ENCODE measurements around the gene KCNQ1. TPM values are rescaled to one million over a fixed set of nuclear protein-coding genes. Genes with fewer than 3 reads are reported as not detected.

KCNQ1 gene
- total and polyA plus RNA-seq, 2 experiments from 2014 or later = not detected

DNA sequence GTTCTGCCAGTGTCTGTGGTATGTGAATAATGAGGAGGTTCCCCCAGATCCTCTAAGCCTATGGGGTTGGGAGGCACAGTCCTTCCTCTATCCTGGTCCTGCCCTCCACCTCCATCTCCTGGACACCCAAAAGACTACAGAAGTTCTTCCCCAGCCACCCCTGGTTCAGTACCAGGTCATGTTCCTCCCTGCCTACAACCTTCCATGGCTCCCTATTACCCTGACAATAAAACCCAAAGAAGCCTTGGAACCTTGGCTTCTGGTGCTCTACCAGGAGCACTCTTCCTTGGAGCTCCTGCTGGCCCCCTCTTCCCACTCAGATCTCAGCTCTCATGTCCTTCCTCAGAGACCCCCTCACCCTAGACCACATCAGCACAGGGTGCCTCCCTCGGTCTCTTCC lies 13.4 kb upstream of the KCNQ1 start:
- no peaks in the 10 kb centered on the region for H3F3A ChIP-seq (ENCODE audit: insufficient read depth)

GRCh38 chr11:2432171-2432621 lies 12.6 kb upstream of the KCNQ1 start:
- in situ Hi-C loops (cut with MboI) = loop anchor here (5.0 to 10.0 kb wide), 2 partner anchors 100 to 463 kb away; no protein-coding TSS in a partner anchor
- Histone ChIP-seq H3K79me2 (ENCODE audit: insufficient read depth) (no peaks in the 10 kb centered on the region), H3K36me3 (ENCODE audit: low read depth) (no peaks in the 10 kb centered on the region), H3K9me3 (ENCODE audit: low read depth) (no peaks in the 10 kb centered on the region), H3K9me2 (ENCODE audit: insufficient read depth) (no peaks in the 10 kb centered on the region), H3F3A (ENCODE audit: insufficient read depth) (no peaks in the 10 kb centered on the region), H4K20me1 (ENCODE audit: insufficient read depth) (no peaks in the 10 kb centered on the region), H2AFZ (no peak overlapping the region), H3K4me1 (ENCODE audit: insufficient read depth) (no peaks in the 10 kb centered on the region), H3K9ac (no peak overlapping the region), H3K27me3 (replicated peaks; ENCODE audit: insufficient read depth) (0 out of 2 replicates have a peak, but pooled peaks cover under 1% of the 10 kb centered on the region), H3K4me2 (ENCODE audit: unreplicated experiment) (no peak overlapping the region), H3K27ac (no peak overlapping the region), H3K4me3 (no peak overlapping the region)
- no peak for TF ChIP-seq EZH2phosphoT487 (IDR thresholded peaks at IDR 0.05; ENCODE audit: insufficient read depth, low read depth)
- no peak for TF ChIP-seq EZH2 (IDR thresholded peaks at IDR 0.05; ENCODE audit: insufficient read depth, poor library complexity, severe bottlenecking)
- no peak for DNase-seq
- WGBS, 2 experiments (ENCODE audit: low coverage in 1 of 2, low lambda C conversion rate in 2 of 2, missing lambda C conversion rate in 2 of 2) = 36% methylated on average over 15 of the region's 15 CpGs

More for the DNA sequence above, 13.4 kb upstream of the KCNQ1 start:
- Histone ChIP-seq H3K9me3 (ENCODE audit: low read depth) (no peaks in the 10 kb centered on the region), H3K9ac (no peak overlapping the region), H3K9me2 (ENCODE audit: insufficient read depth) (no peaks in the 10 kb centered on the region), H3K27ac (no peak overlapping the region), H3K79me2 (ENCODE audit: insufficient read depth) (no peaks in the 10 kb centered on the region), H4K20me1 (ENCODE audit: insufficient read depth) (no peaks in the 10 kb centered on the region), H3K4me1 (ENCODE audit: insufficient read depth) (no peaks in the 10 kb centered on the region), H2AFZ (no peak overlapping the region), H3K4me3 (no peak overlapping the region), H3K36me3 (ENCODE audit: low read depth) (no peaks in the 10 kb centered on the region), H3K27me3 (replicated peaks; ENCODE audit: insufficient read depth) (no peaks in the 10 kb centered on the region), H3K4me2 (ENCODE audit: unreplicated experiment) (no peak overlapping the region)
- TF ChIP-seq EZH2 (IDR thresholded peaks at IDR 0.05; ENCODE audit: insufficient read depth, poor library complexity, severe bottlenecking) (no peak), EZH2phosphoT487 (IDR thresholded peaks at IDR 0.05; ENCODE audit: insufficient read depth, low read depth) (no peak)
- in situ Hi-C loops (cut with MboI) = loop anchor here (5.0 to 10.0 kb wide), 2 partner anchors 101 to 463 kb away; no protein-coding TSS in a partner anchor
- no peak for DNase-seq
- 24% methylated on average over 1 of the region's 1 CpG for WGBS, 2 experiments (ENCODE audit: low coverage in 1 of 2, low lambda C conversion rate in 2 of 2, missing lambda C conversion rate in 2 of 2)

DNA sequence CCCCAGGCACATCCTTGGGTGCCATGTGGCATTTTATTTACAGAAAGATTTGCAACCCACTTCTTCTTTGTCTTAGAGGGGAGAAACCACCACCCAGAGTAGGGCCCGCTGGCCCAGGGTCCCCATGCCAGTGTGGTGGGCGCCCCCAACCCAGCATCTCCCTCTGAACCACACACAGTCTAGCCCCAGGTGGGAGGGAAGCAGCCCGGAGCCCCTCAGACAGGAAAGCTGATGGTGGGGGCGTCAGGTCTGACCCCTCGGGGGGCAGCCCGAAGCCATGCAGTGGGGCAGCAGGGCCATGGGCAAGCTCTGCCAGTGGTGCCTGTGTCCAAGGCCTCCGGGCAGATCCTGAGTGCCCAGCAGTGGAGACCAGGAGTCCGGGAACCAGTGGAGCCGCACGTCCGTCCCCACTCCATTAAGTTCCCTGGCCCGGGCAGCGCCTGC lies 12.2 kb upstream of the KCNQ1 start:
- DNase-seq = no peak
- H3K27me3 ChIP-seq (replicated peaks; ENCODE audit: insufficient read depth) = 0 out of 2 replicates have a peak, but pooled peaks cover 5% of the 10 kb centered on the region
- 68 to 75% methylated on average over 11 to 13 of the region's 13 CpGs for WGBS, 2 experiments (ENCODE audit: low coverage in 1 of 2, low lambda C conversion rate in 2 of 2, missing lambda C conversion rate in 2 of 2)

GRCh38 chr11:2433106-2433925 lies 11.5 kb upstream of the KCNQ1 start:
- no peak overlapping the region for H3K4me3 ChIP-seq
- H3K27ac ChIP-seq = no peak overlapping the region
- H4K20me1 ChIP-seq (ENCODE audit: insufficient read depth) = no peaks in the 10 kb centered on the region
- no peaks in the 10 kb centered on the region for H3K9me2 ChIP-seq (ENCODE audit: insufficient read depth)
- DNase-seq = no peak
- no peak overlapping the region for H2AFZ ChIP-seq
- WGBS, 2 experiments (ENCODE audit: low coverage in 1 of 2, low lambda C conversion rate in 2 of 2, missing lambda C conversion rate in 2 of 2) = 69 to 70% methylated on average over 22 of the region's 22 CpGs
- H3K36me3 ChIP-seq (ENCODE audit: low read depth) = no peaks in the 10 kb centered on the region
- H3K79me2 ChIP-seq (ENCODE audit: insufficient read depth) = no peaks in the 10 kb centered on the region
- no peaks in the 10 kb centered on the region for H3F3A ChIP-seq (ENCODE audit: insufficient read depth)
- H3K9ac ChIP-seq = no peak overlapping the region
- no peaks in the 10 kb centered on the region for H3K4me1 ChIP-seq (ENCODE audit: insufficient read depth)
- no peaks in the 10 kb centered on the region for H3K9me3 ChIP-seq (ENCODE audit: low read depth)
- no peak overlapping the region for H3K4me2 ChIP-seq (ENCODE audit: unreplicated experiment)
- TF ChIP-seq EZH2phosphoT487 (IDR thresholded peaks at IDR 0.05; ENCODE audit: insufficient read depth, low read depth) (no peak), EZH2 (IDR thresholded peaks at IDR 0.05; ENCODE audit: insufficient read depth, poor library complexity, severe bottlenecking) (no peak)
- peaks cover 12% of the 10 kb centered on the region; the same call in 1 of the 2 replicates for H3K27me3 ChIP-seq (replicated peaks; ENCODE audit: insufficient read depth)
- in situ Hi-C loops (cut with MboI) = loop anchor here (5.0 to 10.0 kb wide), 2 partner anchors 99 to 461 kb away; no protein-coding TSS in a partner anchor

More for the DNA sequence above, 12.2 kb upstream of the KCNQ1 start:
- Histone ChIP-seq H3F3A (ENCODE audit: insufficient read depth) (no peaks in the 10 kb centered on the region), H3K9me3 (ENCODE audit: low read depth) (no peaks in the 10 kb centered on the region), H3K4me2 (ENCODE audit: unreplicated experiment) (no peak overlapping the region), H3K9me2 (ENCODE audit: insufficient read depth) (no peaks in the 10 kb centered on the region), H3K4me1 (ENCODE audit: insufficient read depth) (no peaks in the 10 kb centered on the region), H3K9ac (no peak overlapping the region), H3K4me3 (no peak overlapping the region), H3K27ac (no peak overlapping the region), H2AFZ (no peak overlapping the region), H4K20me1 (ENCODE audit: insufficient read depth) (no peaks in the 10 kb centered on the region), H3K36me3 (ENCODE audit: low read depth) (no peaks in the 10 kb centered on the region), H3K79me2 (ENCODE audit: insufficient read depth) (no peaks in the 10 kb centered on the region)
- in situ Hi-C loops (cut with MboI) = loop anchor here (5.0 to 10.0 kb wide), 2 partner anchors 100 to 462 kb away; no protein-coding TSS in a partner anchor
- TF ChIP-seq EZH2phosphoT487 (IDR thresholded peaks at IDR 0.05; ENCODE audit: insufficient read depth, low read depth) (no peak), EZH2 (IDR thresholded peaks at IDR 0.05; ENCODE audit: insufficient read depth, poor library complexity, severe bottlenecking) (no peak)
